CD14-positive monocyte (primary cell): Measurements from ENCODE around the gene ELF1. TPM values are rescaled to one million over a fixed set of nuclear protein-coding genes. Genes with fewer than 3 reads are reported as not detected.

Experiments
- DNase-seq, 3 donors: peaks; one replicate each; pipeline ENCODE4 v3.0.0-alpha.2; 2011 to 2022
- H2AFZ ChIP-seq: 2 replicates; pipeline ENCODE4 v1.6.0; 2012; ENCODE audit warnings: mild to moderate bottlenecking, low read depth, low read length, inconsistent platforms; ENCODE audit not compliant: insufficient read depth, poor library complexity, severe bottlenecking
- H3K27ac ChIP-seq, 2 donors: 1 replicate in 1 of 2; 2 replicates in 1 of 2; pipeline ENCODE4 v1.5.1; 2012 to 2013; ENCODE audit warnings: low read length in 2 of 2, control low read depth in 1 of 2, inconsistent platforms in 1 of 2, low read depth in 1 of 2, mild to moderate bottlenecking in 1 of 2
- H3K27me3 ChIP-seq, 2 donors: one replicate each; pipeline versions ENCODE4 v1.6.0 to v1.6.1; 2011 to 2013; ENCODE audit warnings: low read length in 2 of 2; ENCODE audit not compliant: control insufficient read depth in 2 of 2, insufficient read depth in 2 of 2
- H3K36me3 ChIP-seq, 2 donors: replicated peaks in 1 of 2; 1 replicate in 1 of 2; 2 replicates in 1 of 2; pipeline versions ENCODE4 v1.5.1 to v1.6.1; 2012 to 2013; ENCODE audit warnings: low read length in 2 of 2, control low read depth in 1 of 2, inconsistent platforms in 1 of 2, mild to moderate bottlenecking in 1 of 2; ENCODE audit not compliant: insufficient read depth in 2 of 2, control insufficient read depth in 1 of 2
- H3K4me1 ChIP-seq, 2 donors: 1 replicate in 1 of 2; 2 replicates in 1 of 2; pipeline versions ENCODE4 v1.5.1 to v1.6.1; 2012 to 2013; ENCODE audit warnings: low read length in 2 of 2, control low read depth in 1 of 2, inconsistent platforms in 1 of 2, mild to moderate bottlenecking in 1 of 2, moderate library complexity in 1 of 2; ENCODE audit not compliant: insufficient read depth in 2 of 2, control insufficient read depth in 1 of 2
- H3K4me2 ChIP-seq: replicated peaks from 2 replicates; pipeline ENCODE3; 2012; ENCODE audit warnings: low read length, moderate library complexity, mild to moderate bottlenecking; ENCODE audit not compliant: poor library complexity, severe bottlenecking; ENCODE audit errors: extremely low read depth
- H3K4me3 ChIP-seq, 3 experiments: fragments of 200-600 bp in 1 of 3; sonication (generic) in 1 of 3; replicated peaks in 1 of 3; 1 replicate in 2 of 3; 2 replicates in 1 of 3; pipeline ENCODE4 v1.5.1; 2011 to 2013; ENCODE audit warnings: low read length in 3 of 3, mild to moderate bottlenecking in 3 of 3, control low read depth in 2 of 3, low read depth in 2 of 3, inconsistent platforms in 1 of 3, moderate library complexity in 1 of 3
- H3K79me2 ChIP-seq: 2 replicates; pipeline ENCODE4 v1.6.0; 2012; ENCODE audit warnings: mild to moderate bottlenecking, control low read depth, inconsistent platforms, low read length, moderate library complexity; ENCODE audit not compliant: insufficient read depth
- H3K9ac ChIP-seq: 2 replicates; pipeline ENCODE4 v1.6.0; 2017; ENCODE audit warnings: low read length, mild to moderate bottlenecking; ENCODE audit not compliant: insufficient read depth, poor library complexity, severe bottlenecking
- H3K9me3 ChIP-seq, 2 donors: replicated peaks in 1 of 2; 1 replicate in 1 of 2; 2 replicates in 1 of 2; pipeline versions ENCODE4 v1.5.1 to v1.6.1; 2012 to 2013; ENCODE audit warnings: low read length in 2 of 2, control low read depth in 1 of 2; ENCODE audit not compliant: control insufficient read depth in 1 of 2, insufficient read depth in 1 of 2
- H4K20me1 ChIP-seq: 2 replicates; pipeline ENCODE4 v1.6.0; 2012; ENCODE audit warnings: mild to moderate bottlenecking, low read length, control low read depth, moderate library complexity; ENCODE audit not compliant: insufficient read depth
- H3K27ac Mint-ChIP-seq, 7 donors: one replicate each; pipeline ENCODE4 v1.8.0; 2020; ENCODE audit warnings: mild to moderate bottlenecking in 7 of 7, mixed read lengths in 7 of 7, moderate library complexity in 6 of 7, inconsistent platforms in 2 of 7
- H3K27me3 Mint-ChIP-seq, 3 donors: one replicate each; pipeline ENCODE4 v1.8.0; 2021 to 2022; ENCODE audit warnings: low read depth in 3 of 3, mild to moderate bottlenecking in 3 of 3, mixed read lengths in 3 of 3, moderate library complexity in 3 of 3, inconsistent platforms in 1 of 3
- H3K36me3 Mint-ChIP-seq, 2 donors: one replicate each; pipeline ENCODE4 v1.8.0; 2020; ENCODE audit warnings: mixed read lengths in 2 of 2, inconsistent platforms in 1 of 2, mild to moderate bottlenecking in 1 of 2
- H3K4me1 Mint-ChIP-seq: one replicate; pipeline ENCODE4 v1.8.0; 2020; ENCODE audit warnings: mild to moderate bottlenecking, mixed read lengths
- H3K4me3 Mint-ChIP-seq, 2 donors: one replicate each; pipeline ENCODE4 v1.8.0; 2020; ENCODE audit warnings: mild to moderate bottlenecking in 2 of 2, mixed read lengths in 2 of 2, moderate library complexity in 1 of 2
- H3K9me3 Mint-ChIP-seq, 7 donors: one replicate each; pipeline ENCODE4 v1.8.0; 2020 to 2022; ENCODE audit warnings: mixed read lengths in 7 of 7, mild to moderate bottlenecking in 6 of 7, moderate library complexity in 6 of 7, inconsistent platforms in 2 of 7
- CTCF ChIP-seq: fragments of 200-600 bp; IDR thresholded peaks from one replicate; pipeline ENCODE4 v1.8.0; 2022; ENCODE audit warnings: antibody characterized with exemption, mild to moderate bottlenecking
- WGBS: methylation state at CpG from one replicate; pipeline ENCODE4 v1.1.5; 2013; ENCODE audit warnings: missing lambda C conversion rate; ENCODE audit not compliant: insufficient coverage; 5-methylcytosine and 5-hydroxymethylcytosine counted together
- intact Hi-C, 2 donors: fragments of 100-400 bp; cut with micrococcal nuclease; formaldehyde crosslinking; loops; one replicate each; pipeline versions ENCODE4 v1.15.0 to v1.15.1; 2023
- polyA plus RNA-seq, 3 donors: library from polyadenylated mRNA; depleted of rRNA in 1 of 3; unstranded in 2 of 3; stranded (reverse) in 1 of 3; fragments of 300-500 nt in 2 of 3; fragments of >200 nt in 1 of 3; fragmentation: Illumina TruSeq in 2 of 3; gene quantifications; 1 replicate in 2 of 3; 2 replicates in 1 of 3; pipeline ENCODE4 v1.2.3, GENCODE V29; 2012 to 2021

Gene ELF1
- polyA plus RNA-seq, 3 donors = 63.1 to 83.3 (median 83.3) TPM

DNA sequence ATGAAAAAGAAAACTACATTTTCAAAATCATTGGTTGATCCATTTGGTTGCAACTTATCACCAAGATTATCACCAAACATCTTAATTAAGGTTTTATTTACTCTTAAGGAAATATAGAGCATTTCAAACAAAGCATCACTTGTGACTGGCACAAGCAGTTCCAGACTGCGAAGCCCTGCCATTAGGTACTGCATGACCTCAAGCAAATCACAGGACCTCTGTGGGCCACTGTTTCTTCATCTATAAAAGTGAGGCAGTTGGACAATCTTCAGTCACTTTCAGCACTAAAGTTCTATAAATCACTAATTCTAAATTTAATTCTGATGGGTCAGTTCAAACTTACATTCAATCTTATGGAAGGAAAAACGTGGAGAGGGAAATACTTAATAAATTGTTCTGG lies 2.0 kb downstream of the ELF1 start:
- Histone ChIP-seq H3K27ac (peak overlapping the region; percentile 71 to 100), H3K4me2 (peak overlapping the region; percentile 79), H2AFZ (no peak overlapping the region), H3K79me2 (peaks cover 98% of the 10 kb centered on the region), H3K27me3 (no peaks in the 10 kb centered on the region), H3K36me3 (peaks cover 0 to 11% of the 10 kb centered on the region in 2 donors), H3K4me1 (peaks cover 44 to 57% of the 10 kb centered on the region in 2 donors), H3K4me3 (peak overlapping the region; percentile 86 to 100 (median 89)), H3K9ac (peak overlapping the region; percentile 99), H4K20me1 (peaks cover 47% of the 10 kb centered on the region), H3K9me3 (no peaks in the 10 kb centered on the region)
- H3K27me3 Mint-ChIP-seq = no peaks in the 10 kb centered on the region
- WGBS = 0% methylated on average over 1 of the region's 2 CpGs
- no peaks in the 10 kb centered on the region for H3K9me3 Mint-ChIP-seq
- H3K4me1 Mint-ChIP-seq = peaks cover 48% of the 10 kb centered on the region
- H3K27ac Mint-ChIP-seq = peak overlapping the region; percentile 88 to 100 (median 99)
- DNase-seq = peak; percentile 64 to 70 (median 69)
- peaks cover 18 to 24% of the 10 kb centered on the region in 2 donors for H3K36me3 Mint-ChIP-seq
- peak overlapping the region; percentile 83 to 93 for H3K4me3 Mint-ChIP-seq
- TF ChIP-seq CTCF = no peak
- intact Hi-C loops = loop anchor here (5.0 kb wide), 2 partner anchors 35 kb away; no protein-coding TSS in a partner anchor

GRCh38 chr13:41015920-41016319 lies 3.2 kb downstream of the ELF1 start:
- H3K4me2 ChIP-seq = peak overlapping the region; percentile 66
- H3K9me3 Mint-ChIP-seq = no peaks in the 10 kb centered on the region

More at GRCh38 chr13:41015920-41016319, 3.2 kb downstream of the ELF1 start:
- intact Hi-C loops = loop anchor here (5.0 kb wide), 2 partner anchors 34 to 36 kb away; no protein-coding TSS in a partner anchor
- peak overlapping the region; percentile 33 to 89 (median 47) for H3K4me3 ChIP-seq
- peaks cover 98% of the 10 kb centered on the region for H3K79me2 ChIP-seq
- peaks cover 59% of the 10 kb centered on the region for H4K20me1 ChIP-seq
- TF ChIP-seq CTCF = no peak
- no peak overlapping the region for H2AFZ ChIP-seq
- WGBS = 39% methylated on average over 3 of the region's 6 CpGs
- Mint-ChIP-seq H3K36me3 (peaks cover 29 to 32% of the 10 kb centered on the region in 2 donors), H3K27ac (peak overlapping the region; percentile 81 to 99 (median 89)), H3K4me1 (peaks cover 57% of the 10 kb centered on the region), H3K4me3 (peak overlapping the region; percentile 81 to 86), H3K27me3 (no peaks in the 10 kb centered on the region)
- no peaks in the 10 kb centered on the region for H3K27me3 ChIP-seq
- peaks cover 54 to 70% of the 10 kb centered on the region in 2 donors for H3K4me1 ChIP-seq
- no peaks in the 10 kb centered on the region for H3K9me3 ChIP-seq
- peak overlapping the region; percentile 49 for H3K9ac ChIP-seq
- peaks cover 3 to 20% of the 10 kb centered on the region in 2 donors for H3K36me3 ChIP-seq
- peak overlapping the region in 1 of 2 donors; percentile 66 for H3K27ac ChIP-seq
- DNase-seq = no peak
